Right hindlimb (tissue), 1 donor: Measurements from ENCODE around the gene NHLH1.
A peak's percentile ranks its signal among the peaks of the same experiment; 100 is the strongest.

Experiments used
- DNase-seq: peaks from one replicate; pipeline ENCODE4 v3.0.0-alpha.2; 2018

Gene NHLH1

GRCh38 chr1:160366731-160367515 is at the start of gene NHLH1:
TSS of gene NHLH1 (plus strand) at chr1:160367071. CDS start at chr1:160370732, 3,661 bp downstream.
- DNase-seq, result peak; percentile 62

- no peak for DNase-seq
Measured at GRCh38 chr1:160322831-160323230, 44.0 kb upstream of the NHLH1 start.

GRCh38 chr1:160325252-160325651 is 41.6 kb upstream of the NHLH1 start:
- no peak for DNase-seq

GRCh38 chr1:160326418-160326817 is 40.5 kb upstream of the NHLH1 start:
- DNase-seq, result no peak

DNA sequence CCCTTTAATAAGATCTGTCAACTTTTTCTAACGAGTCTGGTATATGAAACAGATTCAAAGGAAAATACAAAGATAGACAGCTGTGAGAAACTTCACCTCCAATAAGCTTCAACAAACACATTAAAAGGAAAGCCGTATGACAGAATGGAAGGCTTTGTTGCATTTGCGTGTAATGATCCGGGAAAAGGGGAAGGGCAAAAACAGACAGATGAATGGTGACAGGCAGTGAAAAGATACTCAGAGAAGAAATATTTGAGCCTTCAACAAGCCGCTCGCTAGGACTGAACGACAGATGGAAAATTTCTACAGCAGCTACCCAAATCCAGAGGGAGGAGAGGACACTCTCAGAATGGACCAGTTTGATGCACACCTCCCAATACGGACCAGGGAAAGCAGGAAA is 38.7 kb upstream of the NHLH1 start:
- no peak for DNase-seq

DNA sequence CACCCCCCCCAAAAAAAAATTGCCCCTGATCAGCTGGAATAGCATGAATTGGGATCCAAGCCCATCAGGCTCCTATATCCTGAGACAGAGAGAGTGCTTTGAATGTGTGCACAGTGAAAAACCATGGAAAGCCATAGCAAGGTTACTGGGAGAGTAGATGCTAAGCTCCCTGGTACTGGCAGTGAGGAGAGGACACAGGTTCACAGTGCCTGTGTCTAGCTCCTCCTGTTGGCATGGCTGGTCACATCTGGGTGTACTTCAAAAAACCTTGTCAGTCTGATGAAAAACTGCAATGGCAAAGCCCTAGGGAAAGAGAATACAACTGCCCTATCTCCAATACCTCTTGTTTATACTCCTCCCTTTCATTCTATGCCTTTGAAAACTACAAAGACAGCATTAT is 36.8 kb upstream of the NHLH1 start:
- no peak for DNase-seq

DNA sequence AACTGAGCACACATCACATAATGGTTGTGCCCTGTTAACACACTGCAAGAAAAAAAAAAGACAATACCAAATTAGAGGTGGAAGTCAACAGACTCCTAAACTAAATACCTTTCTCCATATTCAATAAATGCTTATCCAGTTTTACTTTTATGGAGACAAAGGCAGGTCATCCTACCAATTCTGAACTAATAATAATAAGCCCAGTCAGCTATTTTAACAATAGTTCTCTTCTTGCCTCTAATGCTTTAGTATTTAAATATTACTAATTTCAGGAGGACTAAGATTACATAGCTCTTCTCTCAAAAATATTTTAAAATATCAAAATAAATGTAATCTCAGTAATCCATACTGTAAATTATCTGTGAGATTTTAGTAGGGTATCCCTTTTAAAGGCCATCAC is 34.4 kb upstream of the NHLH1 start:
- no peak for DNase-seq

- no peak for DNase-seq
Measured at GRCh38 chr1:160338580-160338979, 28.3 kb upstream of the NHLH1 start.

DNA sequence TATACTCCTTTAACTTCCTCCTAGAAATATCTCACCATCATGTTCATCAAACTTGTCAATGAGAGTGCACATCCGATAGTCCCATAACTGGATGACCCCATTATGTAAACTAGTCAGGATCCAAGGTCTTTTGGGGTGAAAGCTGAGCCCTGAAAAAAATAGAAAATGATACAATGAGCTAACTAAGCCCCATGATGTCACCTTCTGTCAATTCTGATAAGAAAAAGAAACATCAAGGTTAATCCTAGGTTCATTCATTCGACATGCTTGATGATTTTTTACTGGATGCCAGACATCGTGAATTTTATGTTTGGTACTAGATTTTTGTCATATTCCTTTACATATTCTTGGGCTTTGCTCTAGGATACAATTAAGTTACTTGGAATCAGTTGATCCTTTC is 26.7 kb upstream of the NHLH1 start:
- no peak for DNase-seq

GRCh38 chr1:160340866-160341265 is 26.0 kb upstream of the NHLH1 start:
- DNase-seq, result no peak

- peak; percentile 30 for DNase-seq
Measured at GRCh38 chr1:160342526-160342925, 24.3 kb upstream of the NHLH1 start.

- peak; percentile 96 for DNase-seq
Measured at GRCh38 chr1:160342953-160343869, 23.7 kb upstream of the NHLH1 start, which contains the start of the genes COPA and NCSTN. TSS of gene COPA (minus strand) at chr1:160343250. CDS start at chr1:160343170, 80 bp downstream. TSS of gene NCSTN (plus strand) at chr1:160343383. CDS start at chr1:160343397, 14 bp downstream.

- no peak for DNase-seq
Measured at GRCh38 chr1:160344241-160344640, 22.6 kb upstream of the NHLH1 start.

GRCh38 chr1:160344936-160345335 is 21.9 kb upstream of the NHLH1 start:
- DNase-seq, result no peak

DNA sequence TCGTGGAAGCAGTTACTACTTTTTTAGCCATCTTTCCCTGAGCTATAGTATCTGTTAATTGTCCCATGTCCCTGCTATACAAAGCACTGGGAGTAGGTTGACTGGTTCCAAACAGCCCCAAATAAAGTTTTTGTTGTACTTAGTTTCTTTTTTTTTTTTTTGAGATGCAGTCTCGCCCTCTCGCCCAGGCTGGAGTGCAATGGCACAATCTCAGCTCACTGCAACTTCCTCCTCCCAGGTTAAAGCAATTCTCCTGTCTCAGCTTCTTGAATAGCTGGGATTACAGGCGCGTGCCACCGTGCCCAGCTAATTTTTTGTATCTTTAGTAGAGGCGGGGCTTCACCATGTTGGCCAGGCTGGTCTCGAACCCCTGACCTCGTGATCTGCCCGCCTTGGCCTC is 20.4 kb upstream of the NHLH1 start:
- DNase-seq, result no peak

GRCh38 chr1:160346958-160347357 is 19.9 kb upstream of the NHLH1 start:
- DNase-seq, result no peak

- no peak for DNase-seq
Measured at GRCh38 chr1:160351629-160352028, 15.2 kb upstream of the NHLH1 start.

DNA sequence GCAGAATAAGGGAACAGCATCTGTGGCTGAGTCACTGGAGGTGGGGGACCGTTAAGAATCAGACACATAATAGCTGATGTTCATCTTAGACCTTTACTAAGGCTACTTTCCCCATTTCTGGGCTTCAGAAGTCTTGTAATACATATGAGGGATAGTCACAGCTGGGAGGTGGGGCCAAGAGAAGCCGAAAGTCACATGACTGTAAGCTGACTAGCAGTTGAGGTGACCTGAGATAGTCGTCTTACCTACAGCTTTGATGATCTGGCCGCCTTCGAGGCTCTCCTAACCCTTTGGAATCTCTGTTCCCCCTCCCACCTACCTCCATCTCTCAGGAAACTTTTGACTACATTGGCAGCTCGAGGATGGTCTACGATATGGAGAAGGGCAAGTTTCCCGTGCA is 14.3 kb upstream of the NHLH1 start:
- DNase-seq, result no peak

DNA sequence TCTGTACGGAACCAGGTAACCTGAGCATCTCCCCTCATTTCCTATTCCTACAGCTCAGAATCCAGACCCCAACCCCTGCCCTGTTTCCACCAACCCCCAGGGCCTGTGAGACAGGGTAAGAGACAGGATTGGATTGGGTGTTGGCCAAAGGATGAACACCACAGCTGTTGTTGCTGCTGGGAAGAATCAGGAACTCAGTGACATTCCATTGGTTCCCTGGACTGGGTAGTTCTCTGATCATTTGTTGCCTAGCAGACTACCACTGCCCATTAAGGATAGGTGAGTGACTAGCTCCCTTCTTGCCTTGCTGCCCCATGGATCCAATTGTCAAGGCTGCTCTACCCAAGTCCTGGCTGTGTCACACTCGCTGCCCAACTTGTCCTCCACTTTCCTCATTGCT is 13.6 kb upstream of the NHLH1 start:
- DNase-seq, result no peak

DNA sequence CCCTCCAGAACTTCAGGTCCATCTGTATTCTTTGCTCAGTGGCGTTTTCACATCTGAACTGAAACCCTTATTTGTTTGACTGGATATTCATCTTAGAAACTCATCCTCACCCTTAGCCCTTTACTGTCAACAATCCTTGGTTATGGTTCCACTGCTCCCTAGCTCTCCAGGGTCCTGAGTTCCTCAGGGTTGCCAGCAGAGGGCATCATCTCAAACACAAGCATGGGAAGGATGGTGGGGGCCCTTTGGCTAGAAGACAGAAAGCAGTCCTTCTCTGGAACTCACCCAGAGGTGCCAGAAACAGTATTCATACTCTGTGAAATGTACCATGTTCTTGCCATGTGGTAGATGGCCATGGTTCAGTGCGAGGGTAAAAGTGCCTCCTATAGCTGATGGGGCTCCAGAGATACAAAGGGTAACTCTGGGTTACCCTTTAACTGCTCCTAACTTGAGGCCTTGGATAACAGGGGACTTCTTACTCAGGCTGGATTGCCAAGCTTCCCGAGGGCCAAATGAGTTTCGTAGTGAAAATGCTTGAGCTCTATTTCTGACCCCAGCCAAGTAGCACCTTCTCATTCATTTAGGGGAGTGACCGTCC is 12.4 kb upstream of the NHLH1 start:
- peak; percentile 7 for DNase-seq

DNA sequence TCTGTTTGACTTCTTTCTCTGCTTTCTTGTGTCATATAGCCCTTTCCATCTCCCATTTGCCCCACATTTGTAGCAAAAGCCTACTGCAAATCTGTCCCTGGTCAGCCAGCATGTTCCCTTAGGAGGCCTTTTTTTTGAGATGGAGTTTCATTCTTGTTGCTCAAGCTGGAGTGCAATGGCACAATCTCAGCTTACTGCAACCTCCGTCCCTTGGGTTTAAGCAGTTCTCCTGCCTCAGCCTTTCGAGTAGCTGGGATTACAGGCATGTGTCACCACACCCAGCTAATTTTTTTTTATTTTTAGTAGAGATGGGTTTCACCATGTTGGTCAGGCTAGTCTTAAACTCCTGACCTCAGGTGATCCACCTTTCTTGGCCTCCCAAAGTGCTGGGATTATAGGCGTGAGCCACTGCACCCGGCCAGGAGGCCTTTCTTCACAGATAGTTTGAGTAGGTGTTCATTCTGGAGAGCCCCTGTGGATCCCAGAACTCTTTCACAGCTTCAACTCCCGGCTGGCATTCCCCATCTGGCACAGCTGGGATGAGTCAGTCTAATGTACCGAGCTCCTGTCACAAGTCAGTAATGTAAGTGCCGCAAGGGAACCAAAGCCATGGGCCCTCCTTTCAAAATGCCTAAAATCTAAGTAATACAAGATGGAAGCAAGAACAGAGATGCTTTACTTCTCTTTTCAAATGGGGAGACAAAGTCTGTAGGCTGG is 9.4 kb upstream of the NHLH1 start:
- DNase-seq, result peak; percentile 2

DNA sequence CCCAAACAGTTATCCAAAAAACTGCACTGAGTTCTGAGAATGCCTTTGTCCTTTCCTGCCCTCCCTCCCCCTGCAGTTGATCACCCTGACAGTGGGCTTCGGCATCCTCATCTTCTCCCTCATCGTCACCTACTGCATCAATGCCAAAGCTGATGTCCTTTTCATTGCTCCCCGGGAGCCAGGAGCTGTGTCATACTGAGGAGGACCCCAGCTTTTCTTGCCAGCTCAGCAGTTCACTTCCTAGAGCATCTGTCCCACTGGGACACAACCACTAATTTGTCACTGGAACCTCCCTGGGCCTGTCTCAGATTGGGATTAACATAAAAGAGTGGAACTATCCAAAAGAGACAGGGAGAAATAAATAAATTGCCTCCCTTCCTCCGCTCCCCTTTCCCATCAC is 8.8 kb upstream of the NHLH1 start:
- no peak for DNase-seq
